HCT116 (cell line): ENCODE data around the gene S100A3. TPM values are rescaled to one million over a fixed set of nuclear protein-coding genes. Genes with fewer than 3 reads are reported as not detected.
A peak's percentile ranks its signal among the peaks of the same experiment; 100 is the strongest.

ENCODE experiments used
- ATAC-seq: fragments of 200-7000 bp; cut with Tn5 transposase; 2 replicates; pipeline ENCODE4 v1.9.1; 2020; ENCODE audit warnings: mild to moderate bottlenecking, moderate library complexity
- BruUV-seq: library from RNA; stranded (reverse); fragments of 400-500 nt; replicated peaks from 2 replicates; lab custom pipeline; 2021; lab: Mats Ljungman, UMichigan
- CTCF ChIA-PET: fragments of 300-600 bp; sonication (Branson Sonifier 250); formaldehyde crosslinking; loops from one replicate; lab custom pipeline; 2021; ENCODE audit warnings: antibody characterized with exemption; lab: Charles Lee
- POLR2A ChIA-PET: fragments of 300-600, 350-600 bp; sonication (Branson Sonifier 250); formaldehyde crosslinking; loops from one replicate; lab custom pipeline; 2021; ENCODE audit warnings: antibody characterized with exemption; lab: Charles Lee
- RAD21 ChIA-PET, 2 experiments: fragments of 300-600 bp; sonication (Branson Sonifier 250); formaldehyde crosslinking; loops; one replicate each; lab custom pipeline; 2023; ENCODE audit warnings: low total read pairs in 2 of 2; ENCODE audit not compliant: uncharacterized antibody in 2 of 2, unreplicated experiment in 2 of 2, low non-redundant PET in 1 of 2; lab: Charles Lee
- DNase-seq: peaks from one replicate; pipeline ENCODE4 v3.0.0-alpha.2; 2010; ENCODE audit warnings: low read depth, low spot score
- H2AFZ ChIP-seq: fragments of 200-600 bp; shearing (Covaris generic), sonication (generic); 2 replicates; pipeline ENCODE4 v1.6.1; 2017; ENCODE audit warnings: low read depth, mixed run types, mixed read lengths, antibody characterized with exemption, low read length; ENCODE audit not compliant: poor library complexity, severe bottlenecking
- H3K27ac ChIP-seq: 2 replicates; pipeline ENCODE4 v1.5.1; 2012; ENCODE audit warnings: low read depth, low read length
- H3K27me3 ChIP-seq: fragments of 200-600 bp; sonication (generic); 2 replicates; pipeline ENCODE4 v1.6.1; 2016; ENCODE audit warnings: mixed run types, low read length, mixed read lengths; ENCODE audit not compliant: insufficient read depth
- H3K36me3 ChIP-seq, 2 experiments: fragments of 200-500 bp in 1 of 2; fragments of 200-600 bp in 1 of 2; sonication (Bioruptor generic) in 1 of 2; sonication (generic) in 1 of 2; 2 replicates each; pipeline versions ENCODE4 v1.5.1 to v1.6.1; 2014 to 2016; ENCODE audit warnings: low read length in 2 of 2, inconsistent platforms in 1 of 2, mixed read lengths in 1 of 2, mixed run types in 1 of 2; ENCODE audit not compliant: insufficient read depth in 2 of 2, control insufficient read depth in 1 of 2
- H3K4me1 ChIP-seq, 2 experiments: fragments of 200-600 bp in 1 of 2; sonication (generic) in 1 of 2; 2 replicates each; pipeline versions ENCODE4 v1.5.1 to v1.6.1; 2012 to 2017; ENCODE audit warnings: low read length in 2 of 2, inconsistent platforms in 1 of 2, mild to moderate bottlenecking in 1 of 2, mixed read lengths in 1 of 2, mixed run types in 1 of 2, moderate library complexity in 1 of 2; ENCODE audit not compliant: insufficient read depth in 2 of 2, control insufficient read depth in 1 of 2
- H3K4me2 ChIP-seq: fragments of 200-600 bp; sonication (generic); 2 replicates; pipeline ENCODE4 v1.6.1; 2017; ENCODE audit warnings: mixed run types, low read length, mixed read lengths
- H3K4me3 ChIP-seq, 2 experiments: fragments of 200-600 bp in 1 of 2; sonication (generic) in 1 of 2; replicated peaks in 1 of 2; 2 replicates each; pipeline ENCODE4 v1.5.1; 2011 to 2016; ENCODE audit warnings: low read length in 2 of 2, control low read depth in 1 of 2, low read depth in 1 of 2, mild to moderate bottlenecking in 1 of 2, mixed read lengths in 1 of 2, mixed run types in 1 of 2
- H3K79me2 ChIP-seq: fragments of 200-600 bp; sonication (generic); 2 replicates; pipeline ENCODE4 v1.6.1; 2017; ENCODE audit warnings: mild to moderate bottlenecking, mixed run types, low read length, moderate library complexity, mixed read lengths; ENCODE audit not compliant: insufficient read depth
- H3K9ac ChIP-seq: fragments of 200-600 bp; sonication (generic); 2 replicates; pipeline ENCODE4 v1.6.1; 2016; ENCODE audit warnings: low read length, mixed read lengths
- H3K9me2 ChIP-seq: fragments of 200-600 bp; sonication (generic), shearing (Covaris generic); 2 replicates; pipeline ENCODE4 v1.6.1; 2017; ENCODE audit warnings: mixed run types, mild to moderate bottlenecking, moderate library complexity; ENCODE audit not compliant: insufficient read depth
- H3K9me3 ChIP-seq, 2 experiments: fragments of 200-500 bp in 1 of 2; fragments of 200-600 bp in 1 of 2; sonication (Bioruptor generic) in 1 of 2; sonication (generic) in 1 of 2; 2 replicates each; pipeline ENCODE4 v1.6.1; 2014 to 2017; ENCODE audit warnings: low read length in 2 of 2, mixed read lengths in 2 of 2, inconsistent platforms in 1 of 2, low read depth in 1 of 2, mild to moderate bottlenecking in 1 of 2, mixed run types in 1 of 2, moderate library complexity in 1 of 2; ENCODE audit not compliant: control insufficient read depth in 1 of 2, insufficient read depth in 1 of 2
- H4K20me1 ChIP-seq: fragments of 200-600 bp; sonication (generic), shearing (Covaris generic); 2 replicates; pipeline ENCODE4 v1.6.1; 2017; ENCODE audit warnings: mixed run types, mild to moderate bottlenecking, moderate library complexity; ENCODE audit not compliant: insufficient read depth
- CBX3 ChIP-seq: IDR thresholded peaks from 2 replicates; pipeline ENCODE4 v1.6.1; 2012; ENCODE audit warnings: low read depth
- ELF1 ChIP-seq: IDR thresholded peaks from 2 replicates; pipeline ENCODE4 v1.6.1; 2012; ENCODE audit warnings: low read depth, borderline replicate concordance
- JUND ChIP-seq: IDR thresholded peaks from 2 replicates; pipeline ENCODE4 v1.6.1; 2012
- POLR2A ChIP-seq: IDR thresholded peaks from 2 replicates; pipeline ENCODE4 v1.7.0; 2011; ENCODE audit warnings: borderline replicate concordance; ENCODE audit not compliant: insufficient read depth, insufficient read length; ENCODE audit errors: extremely low read depth
- POLR2AphosphoS5 ChIP-seq: IDR thresholded peaks from 2 replicates; pipeline ENCODE4 v1.6.1; 2011; ENCODE audit warnings: mild to moderate bottlenecking, low read depth, low read length, moderate library complexity
- SP1 ChIP-seq: IDR thresholded peaks from 2 replicates; pipeline ENCODE4 v1.6.1; 2012; ENCODE audit warnings: low read depth
- SRF ChIP-seq: IDR thresholded peaks from 2 replicates; pipeline ENCODE4 v1.6.1; 2012; ENCODE audit warnings: low read depth
- YY1 ChIP-seq: IDR thresholded peaks from 2 replicates; pipeline ENCODE4 v1.6.1; 2011; ENCODE audit warnings: low read length, low read depth, moderate library complexity, mild to moderate bottlenecking; ENCODE audit not compliant: insufficient replicate concordance; ENCODE audit errors: extremely low read depth
- ZNF274 ChIP-seq: fragments of 200-500 bp; sonication (Bioruptor generic); IDR thresholded peaks from 2 replicates; pipeline ENCODE4 v1.6.1; 2014; ENCODE audit warnings: mild to moderate bottlenecking, low read depth, low read length, inconsistent platforms
- intact Hi-C: fragments of 100-400 bp; cut with micrococcal nuclease; formaldehyde crosslinking; loops from 2 replicates; pipeline ENCODE4 v1.10.0; 2022
- total RNA-seq: library from RNA; stranded (reverse); gene quantifications from one replicate; pipeline ENCODE4 v1.2.1, GENCODE V29; 2021; ENCODE audit not compliant: unreplicated experiment
- TF ChIP-seq, protein P1 (sequence below), 3 experiments: fragments of 200-600 bp in 1 of 3; sonication (generic) in 1 of 3; IDR thresholded peaks in 2 of 3; conservative IDR thresholded peaks in 1 of 3; 2 replicates each; pipeline ENCODE4 v1.5.1; 2012 to 2017; ENCODE audit warnings: low read depth in 2 of 3, low read length in 2 of 3, antibody characterized with exemption in 1 of 3, borderline replicate concordance in 1 of 3, control low read depth in 1 of 3, mild to moderate bottlenecking in 1 of 3, mixed read lengths in 1 of 3, mixed run types in 1 of 3, moderate library complexity in 1 of 3; ENCODE audit not compliant: insufficient read depth in 1 of 3
- TF ChIP-seq, protein P2 (sequence below): IDR thresholded peaks from 2 replicates; pipeline ENCODE4 v1.6.1; 2012
- TF ChIP-seq, protein P3 (sequence below): IDR thresholded peaks from 2 replicates; pipeline ENCODE4 v1.6.1; 2012; ENCODE audit warnings: low read depth

Gene S100A3
- total RNA-seq, 1 experiment from 2014 or later = 4.2 TPM

DNA sequence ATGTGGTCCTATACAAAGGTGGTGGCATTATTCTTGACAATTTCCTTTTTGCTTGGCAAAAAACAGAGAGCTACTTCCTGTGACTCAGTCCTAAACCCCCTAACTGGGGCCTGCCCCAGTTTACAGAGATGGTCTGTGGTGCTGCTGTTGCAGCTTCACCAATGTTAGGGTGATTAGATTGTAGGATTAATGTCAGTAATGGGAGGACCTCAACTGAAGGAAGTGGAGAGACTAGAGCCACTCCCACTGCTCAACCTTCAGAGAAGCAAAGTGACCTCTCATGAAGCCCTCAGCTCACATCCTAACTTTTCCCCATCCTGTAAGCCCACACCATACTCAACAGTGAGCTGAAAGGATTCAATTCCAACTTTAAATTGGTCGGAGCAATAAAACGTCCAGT, 16.9 kb downstream of the S100A3 start:
- no TSS peak for BruUV-seq
- ChIA-PET POLR2A (interaction anchor here (1.2 to 7.4 kb wide), 10 partner anchors 11 to 458 kb away, joined by 3 to 114 read pairs (median 56); partner anchors contain the start of genes RPS27, S100A14, S100A16 and S100A2), CTCF (interaction anchor here (0.9 to 3.2 kb wide), 10 partner anchors 9 to 95 kb away, joined by 4 to 35 read pairs (median 6); partner anchors contain the start of genes S100A13 and S100A5), RAD21 (interaction anchor here (0.7 to 2.7 kb wide), 4 partner anchors 13 to 36 kb away, joined by 3 to 11 read pairs (median 4); no protein-coding TSS in a partner anchor)
- Histone ChIP-seq H3K9me3 (no peaks in the 10 kb centered on the region), H3K9ac (peak overlapping the region; percentile 88), H3K4me2 (peak overlapping the region; percentile 99), H4K20me1 (no peaks in the 10 kb centered on the region), H3K4me3 (no peak overlapping the region), H3K27ac (peak overlapping the region; percentile 94), H3K27me3 (no peaks in the 10 kb centered on the region), H3K4me1 (peaks cover 38 to 58% of the 10 kb centered on the region in 2 experiments), H3K79me2 (peaks cover 18% of the 10 kb centered on the region), H3K9me2 (no peaks in the 10 kb centered on the region), H2AFZ (no peak overlapping the region), H3K36me3 (peaks cover 0 to 5% of the 10 kb centered on the region in 2 experiments; a peak in 1 of 4 replicates)
- ATAC-seq (no peak), DNase-seq (no peak)
- TF ChIP-seq CBX3 (no peak), ELF1 (no peak), JUND (no peak), POLR2A (no peak), SP1 (no peak), SRF (no peak), ZNF274 (no peak), POLR2AphosphoS5 (no peak), YY1 (no peak)
- TF ChIP-seq, protein P1, sequence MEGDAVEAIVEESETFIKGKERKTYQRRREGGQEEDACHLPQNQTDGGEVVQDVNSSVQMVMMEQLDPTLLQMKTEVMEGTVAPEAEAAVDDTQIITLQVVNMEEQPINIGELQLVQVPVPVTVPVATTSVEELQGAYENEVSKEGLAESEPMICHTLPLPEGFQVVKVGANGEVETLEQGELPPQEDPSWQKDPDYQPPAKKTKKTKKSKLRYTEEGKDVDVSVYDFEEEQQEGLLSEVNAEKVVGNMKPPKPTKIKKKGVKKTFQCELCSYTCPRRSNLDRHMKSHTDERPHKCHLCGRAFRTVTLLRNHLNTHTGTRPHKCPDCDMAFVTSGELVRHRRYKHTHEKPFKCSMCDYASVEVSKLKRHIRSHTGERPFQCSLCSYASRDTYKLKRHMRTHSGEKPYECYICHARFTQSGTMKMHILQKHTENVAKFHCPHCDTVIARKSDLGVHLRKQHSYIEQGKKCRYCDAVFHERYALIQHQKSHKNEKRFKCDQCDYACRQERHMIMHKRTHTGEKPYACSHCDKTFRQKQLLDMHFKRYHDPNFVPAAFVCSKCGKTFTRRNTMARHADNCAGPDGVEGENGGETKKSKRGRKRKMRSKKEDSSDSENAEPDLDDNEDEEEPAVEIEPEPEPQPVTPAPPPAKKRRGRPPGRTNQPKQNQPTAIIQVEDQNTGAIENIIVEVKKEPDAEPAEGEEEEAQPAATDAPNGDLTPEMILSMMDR (IDR thresholded peaks at IDR 0.05 in 2 of 3, conservative IDR thresholded peaks at IDR 0.05 in 1 of 3; ENCODE audit: borderline replicate concordance in 1 of 3, insufficient read depth in 1 of 3, low read depth in 2 of 3, low read length in 2 of 3) = no peak
- TF ChIP-seq, protein P2, sequence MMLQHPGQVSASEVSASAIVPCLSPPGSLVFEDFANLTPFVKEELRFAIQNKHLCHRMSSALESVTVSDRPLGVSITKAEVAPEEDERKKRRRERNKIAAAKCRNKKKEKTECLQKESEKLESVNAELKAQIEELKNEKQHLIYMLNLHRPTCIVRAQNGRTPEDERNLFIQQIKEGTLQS = no peak
- TF ChIP-seq, protein P3, sequence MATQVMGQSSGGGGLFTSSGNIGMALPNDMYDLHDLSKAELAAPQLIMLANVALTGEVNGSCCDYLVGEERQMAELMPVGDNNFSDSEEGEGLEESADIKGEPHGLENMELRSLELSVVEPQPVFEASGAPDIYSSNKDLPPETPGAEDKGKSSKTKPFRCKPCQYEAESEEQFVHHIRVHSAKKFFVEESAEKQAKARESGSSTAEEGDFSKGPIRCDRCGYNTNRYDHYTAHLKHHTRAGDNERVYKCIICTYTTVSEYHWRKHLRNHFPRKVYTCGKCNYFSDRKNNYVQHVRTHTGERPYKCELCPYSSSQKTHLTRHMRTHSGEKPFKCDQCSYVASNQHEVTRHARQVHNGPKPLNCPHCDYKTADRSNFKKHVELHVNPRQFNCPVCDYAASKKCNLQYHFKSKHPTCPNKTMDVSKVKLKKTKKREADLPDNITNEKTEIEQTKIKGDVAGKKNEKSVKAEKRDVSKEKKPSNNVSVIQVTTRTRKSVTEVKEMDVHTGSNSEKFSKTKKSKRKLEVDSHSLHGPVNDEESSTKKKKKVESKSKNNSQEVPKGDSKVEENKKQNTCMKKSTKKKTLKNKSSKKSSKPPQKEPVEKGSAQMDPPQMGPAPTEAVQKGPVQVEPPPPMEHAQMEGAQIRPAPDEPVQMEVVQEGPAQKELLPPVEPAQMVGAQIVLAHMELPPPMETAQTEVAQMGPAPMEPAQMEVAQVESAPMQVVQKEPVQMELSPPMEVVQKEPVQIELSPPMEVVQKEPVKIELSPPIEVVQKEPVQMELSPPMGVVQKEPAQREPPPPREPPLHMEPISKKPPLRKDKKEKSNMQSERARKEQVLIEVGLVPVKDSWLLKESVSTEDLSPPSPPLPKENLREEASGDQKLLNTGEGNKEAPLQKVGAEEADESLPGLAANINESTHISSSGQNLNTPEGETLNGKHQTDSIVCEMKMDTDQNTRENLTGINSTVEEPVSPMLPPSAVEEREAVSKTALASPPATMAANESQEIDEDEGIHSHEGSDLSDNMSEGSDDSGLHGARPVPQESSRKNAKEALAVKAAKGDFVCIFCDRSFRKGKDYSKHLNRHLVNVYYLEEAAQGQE = no peak
- intact Hi-C loops = loop anchor here (2.0 to 5.0 kb wide), 3 partner anchors 19 to 455 kb away; partner anchors contain the start of genes RAB13 and S100A16
